Sciatic nerve (tissue), 2 donors: ENCODE results near the gene ALG6. TPM values are rescaled to one million over a fixed set of nuclear protein-coding genes. Genes with fewer than 3 reads are reported as not detected.
"Not testable (repeated sequence)": the region's sequence is repeated elsewhere in the genome, so short reads cannot be mapped to it uniquely, and the experiment has no call there.

Experiments
- ATAC-seq: fragments of 200-7000 bp; cut with Tn5 transposase; one replicate; pipeline ENCODE4 v1.9.1; 2020; ENCODE audit warnings: mild to moderate bottlenecking, moderate library complexity
- DNase-seq: peaks from one replicate; pipeline ENCODE4 v3.0.0-alpha.2; 2020; ENCODE audit warnings: low spot score
- intact Hi-C: fragments of 100-400 bp; cut with DNase I; formaldehyde crosslinking; loops from one replicate; pipeline ENCODE4 v1.14.2; 2022
- microRNA-seq: library from miRNA; unstranded; fragments of <30 nt; microRNA quantifications from one replicate; pipeline ENCODE4 v1.2.0, GENCODE V29; 2020
- total RNA-seq: library from RNA; stranded (reverse); fragmentation: NEBNext Ultra II Directional; extraction: Animal tissue kit (Norgen Biotek cat#: 25700); gene quantifications from one replicate; pipeline ENCODE4 v1.2.1, GENCODE V29; 2021
- donor health status: DM: no; HTN: no; CAD: no.
- donor health status: DM: no; HTN: no; CAD: no.

ALG6 gene
- total RNA-seq, 1 donor from 2014 or later: 19.5 TPM

DNA sequence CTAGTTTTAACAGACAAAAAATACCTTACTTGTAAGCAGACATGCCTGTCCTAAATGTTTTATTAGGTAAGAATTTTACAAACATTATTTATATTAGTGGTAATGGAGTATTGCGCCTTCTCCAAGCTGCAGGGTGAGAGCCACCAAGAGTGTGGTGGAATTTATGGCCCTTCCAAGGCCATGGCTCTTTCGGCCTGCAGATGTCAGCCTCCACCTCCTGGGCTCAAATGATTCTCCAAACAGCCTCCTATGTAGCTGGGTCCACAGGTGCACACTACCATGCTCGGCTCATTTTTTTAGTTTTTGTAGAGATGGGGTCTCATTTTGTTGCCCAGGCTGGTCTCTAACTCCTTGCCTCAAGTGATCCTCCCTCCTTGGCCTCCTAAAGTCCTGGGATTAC, 99.3 kb downstream of the ALG6 start:
- intact Hi-C loops: no loop called here
- DNase-seq (no peak), ATAC-seq (no peak)

DNA sequence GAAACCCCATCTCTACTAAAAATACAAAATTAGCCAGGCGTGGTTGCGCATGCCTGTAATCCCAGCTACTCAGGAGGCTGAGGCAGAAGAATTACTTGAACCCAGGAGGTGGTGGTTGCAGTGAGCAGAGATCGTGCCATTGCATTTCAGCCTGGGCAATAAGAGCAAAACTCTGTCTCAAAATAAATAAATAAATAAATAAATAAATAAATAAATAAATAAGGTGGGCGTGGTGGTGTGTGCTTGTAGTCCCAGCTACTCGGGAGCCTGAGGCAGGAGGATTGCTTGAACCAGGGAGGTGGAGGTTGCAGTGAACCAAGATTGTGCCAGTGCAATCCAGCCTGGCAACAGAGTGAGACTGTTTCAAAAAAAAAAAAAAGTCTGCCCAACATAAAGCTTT, 101.3 kb downstream of the ALG6 start:
- intact Hi-C loops, ATAC-seq, DNase-seq: not testable (repeated sequence)

GRCh38 chr1:63475761-63476160, 108.3 kb downstream of the ALG6 start:
- ATAC-seq: no peak
- DNase-seq: no peak
- intact Hi-C loops: no loop called here

GRCh38 chr1:63480057-63480456, 112.6 kb downstream of the ALG6 start:
- no peak for DNase-seq
- no peak for ATAC-seq
- intact Hi-C loops: no loop called here

DNA sequence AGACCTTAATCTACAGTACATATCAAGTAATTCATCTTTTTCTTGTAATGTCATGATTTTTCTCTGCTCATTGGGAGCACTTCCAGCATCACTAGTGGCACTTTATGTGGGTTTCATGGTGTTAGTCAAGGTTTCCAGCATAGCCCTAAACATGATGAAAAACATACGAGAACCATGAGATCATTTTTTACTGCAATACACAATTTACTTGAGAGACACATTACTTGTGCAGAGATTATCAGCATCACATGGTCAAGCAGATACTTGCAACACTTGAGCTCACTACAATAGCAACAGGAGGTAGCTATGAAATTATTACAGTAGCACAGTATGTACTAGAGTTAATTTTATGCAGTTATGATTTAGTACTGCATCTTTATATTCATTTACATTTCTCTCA, 119.2 kb downstream of the ALG6 start:
- DNase-seq: no peak
- intact Hi-C loops: no loop called here
- no peak for ATAC-seq

- no peak for DNase-seq
- intact Hi-C loops: no loop called here
- no peak for ATAC-seq
These were observed 120.1 kb downstream of the ALG6 start for GRCh38 chr1:63487336-63488065.

Small RNA genes lying within 50 kb of the gene (microRNA-seq; reads per million reads assigned to microRNA genes)
- not detected for gene MIR6068

Other genes starting within 250 kb of the ALG6 start
- 49.9 TPM for gene FOXD3, start 45.1 kb upstream of the ALG6 start, total RNA-seq
- gene ITGB3BP, start 155.6 kb downstream of the ALG6 start, total RNA-seq: 30.2 TPM
- 11.1 TPM for gene EFCAB7, start 155.9 kb downstream of the ALG6 start, total RNA-seq
- 33.7 TPM for gene PGM1, start 225.8 kb downstream of the ALG6 start, total RNA-seq